Right lobe of liver (tissue), 6 donors: ENCODE results near the gene PASK. TPM values are rescaled to one million over a fixed set of nuclear protein-coding genes. Genes with fewer than 3 reads are reported as not detected.

Experiments
- ATAC-seq, 4 donors: fragments of 200-7000 bp; cut with Tn5 transposase; one replicate each; pipeline ENCODE4 v1.9.1; 2020; ENCODE audit warnings: mild to moderate bottlenecking in 4 of 4, moderate library complexity in 4 of 4
- DNase-seq, 3 donors: peaks; one replicate each; pipeline ENCODE4 v3.0.0-alpha.2; 2020
- H3K27ac ChIP-seq, 3 donors: fragments of 200-600 bp; one replicate each; pipeline ENCODE4 v1.8.0; 2022
- H3K27me3 ChIP-seq, 2 donors: fragments of 200-600 bp; one replicate each; pipeline ENCODE4 v1.8.0; 2022
- H3K36me3 ChIP-seq, 4 donors: fragments of 200-600 bp; sonication (generic) in 1 of 4; one replicate each; pipeline versions ENCODE4 v1.5.1 to v1.8.0; 2017 to 2022; ENCODE audit warnings: control low read depth in 1 of 4
- H3K4me1 ChIP-seq, 4 donors: fragments of 200-600 bp; sonication (generic) in 1 of 4; one replicate each; pipeline versions ENCODE4 v1.5.1 to v1.8.0; 2017 to 2022; ENCODE audit warnings: control low read depth in 1 of 4
- H3K4me3 ChIP-seq, 3 donors: fragments of 200-600 bp; one replicate each; pipeline ENCODE4 v1.8.0; 2022
- H3K9me3 ChIP-seq, 4 donors: fragments of 200-600 bp; sonication (generic) in 1 of 4; one replicate each; pipeline versions ENCODE4 v1.5.1 to v1.8.0; 2017 to 2022; ENCODE audit warnings: control low read depth in 1 of 4
- POLR2A ChIP-seq: fragments of 450-650 bp; IDR thresholded peaks from one replicate; pipeline ENCODE4 v1.6.1; 2017; ENCODE audit warnings: antibody characterized with exemption, mild to moderate bottlenecking
- WGBS: methylation state at CpG from one replicate; pipeline ENCODE4 v1.1.6; 2018; ENCODE audit warnings: low coverage, low lambda C conversion rate; ENCODE audit not compliant: insufficient coverage; ENCODE audit errors: missing lambda C conversion rate; 5-methylcytosine and 5-hydroxymethylcytosine counted together
- intact Hi-C, 2 donors: fragments of 100-400 bp; cut with DNase I; formaldehyde crosslinking; loops; one replicate each; pipeline versions ENCODE4 v1.11.2 to v1.14.1; 2022
- small RNA-seq, 2 experiments: library from RNA; depleted of rRNA; stranded (forward); fragments of <200 nt; gene quantifications; one replicate each; pipeline ENCODE3, GENCODE V24; 2016
- total RNA-seq, 6 experiments: library from RNA; depleted of rRNA in 2 of 6; stranded (reverse); fragments of >200 nt in 2 of 6; fragmentation: NEBNext Ultra II Directional in 3 of 6; extraction: Animal tissue kit (Norgen Biotek cat#: 25700) in 3 of 6; gene quantifications; one replicate each; pipeline versions ENCODE4 v1.1.0 to v1.2.4, GENCODE V29; 2016 to 2023
- TF ChIP-seq, protein P1 (sequence below), 4 donors: fragments of 200-600 bp in 3 of 4; fragments of 450-650 bp in 1 of 4; IDR thresholded peaks; one replicate each; pipeline versions ENCODE4 v1.5.1 to v1.8.0; 2016 to 2022; ENCODE audit warnings: antibody characterized with exemption in 4 of 4, mild to moderate bottlenecking in 2 of 4
- donor health status: DM: no; HTN: yes; CAD: no.
- donor health status: DM: no; HTN: no; CAD: no.
- donor health status: DM: no; HTN: no; CAD: no.
- donor health status: DM: no; HTN: yes; CAD: no.
- donor health status: DM: no; HTN: yes; CAD: no.

Gene PASK
- total RNA-seq, 6 experiments from 2014 or later, result 2.0 to 4.2 (median 3.4) TPM

DNA sequence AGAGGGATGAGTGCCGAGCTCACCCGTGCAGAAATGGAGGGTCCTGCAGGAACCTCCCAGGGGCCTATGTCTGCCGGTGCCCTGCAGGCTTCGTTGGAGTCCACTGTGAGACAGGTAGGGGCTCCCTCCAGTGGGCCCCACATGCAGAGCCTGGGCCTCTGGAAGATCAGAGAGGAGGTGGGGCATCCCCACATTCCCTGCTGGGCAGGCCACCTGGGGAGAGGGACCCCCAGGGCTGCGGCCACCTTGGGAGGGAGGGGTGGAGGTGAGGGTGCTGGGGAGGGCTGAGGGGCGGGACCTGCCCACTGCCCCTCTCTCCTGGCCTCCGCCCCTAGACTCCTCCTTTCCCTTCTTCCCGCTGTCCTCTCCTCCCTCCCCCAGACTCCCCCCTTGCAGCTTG lies 85.7 kb downstream of the PASK start:
- ATAC-seq (peak in 3 of 4 donors; percentile 11 to 20 (median 12)), DNase-seq (no peak)
- no peaks in the 10 kb centered on the region for H3K4me1 ChIP-seq
- intact Hi-C loops, result no loop called here
- no peaks in the 10 kb centered on the region for H3K9me3 ChIP-seq
- H3K36me3 ChIP-seq, result peaks cover 0 to 15% (median 0%) of the 10 kb centered on the region in 4 donors
- no peak overlapping the region for H3K4me3 ChIP-seq
- H3K27me3 ChIP-seq, result no peaks in the 10 kb centered on the region
- no peak overlapping the region for H3K27ac ChIP-seq
- no peak for TF ChIP-seq POLR2A
- TF ChIP-seq, protein P1, sequence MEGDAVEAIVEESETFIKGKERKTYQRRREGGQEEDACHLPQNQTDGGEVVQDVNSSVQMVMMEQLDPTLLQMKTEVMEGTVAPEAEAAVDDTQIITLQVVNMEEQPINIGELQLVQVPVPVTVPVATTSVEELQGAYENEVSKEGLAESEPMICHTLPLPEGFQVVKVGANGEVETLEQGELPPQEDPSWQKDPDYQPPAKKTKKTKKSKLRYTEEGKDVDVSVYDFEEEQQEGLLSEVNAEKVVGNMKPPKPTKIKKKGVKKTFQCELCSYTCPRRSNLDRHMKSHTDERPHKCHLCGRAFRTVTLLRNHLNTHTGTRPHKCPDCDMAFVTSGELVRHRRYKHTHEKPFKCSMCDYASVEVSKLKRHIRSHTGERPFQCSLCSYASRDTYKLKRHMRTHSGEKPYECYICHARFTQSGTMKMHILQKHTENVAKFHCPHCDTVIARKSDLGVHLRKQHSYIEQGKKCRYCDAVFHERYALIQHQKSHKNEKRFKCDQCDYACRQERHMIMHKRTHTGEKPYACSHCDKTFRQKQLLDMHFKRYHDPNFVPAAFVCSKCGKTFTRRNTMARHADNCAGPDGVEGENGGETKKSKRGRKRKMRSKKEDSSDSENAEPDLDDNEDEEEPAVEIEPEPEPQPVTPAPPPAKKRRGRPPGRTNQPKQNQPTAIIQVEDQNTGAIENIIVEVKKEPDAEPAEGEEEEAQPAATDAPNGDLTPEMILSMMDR (IDR thresholded peaks at IDR 0.05), result no peak
- WGBS, result 80% methylated on average over 2 of the region's 8 CpGs

DNA sequence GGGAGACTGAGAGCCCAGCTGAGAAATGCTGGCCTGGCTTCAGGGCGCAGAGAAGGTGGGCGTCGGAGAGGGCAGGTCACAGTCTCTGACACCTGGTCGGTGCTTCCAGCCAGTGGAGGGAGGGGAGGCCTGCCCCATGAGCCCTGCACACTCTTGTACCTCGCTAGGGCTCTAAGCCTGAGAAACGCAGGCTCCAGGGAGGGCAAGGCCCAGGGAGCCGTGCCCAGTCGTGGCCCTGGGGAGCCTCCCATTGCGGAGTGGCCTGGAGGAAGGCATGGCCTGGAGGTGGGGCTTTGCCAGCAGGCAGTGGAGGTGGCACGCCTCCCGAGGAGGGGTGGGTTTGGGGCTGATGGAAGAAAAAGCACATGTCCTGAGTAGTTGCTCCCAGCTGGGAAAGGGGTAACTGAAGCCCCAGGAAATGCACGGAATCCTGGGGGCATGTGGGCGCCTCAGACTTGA lies 86.2 kb downstream of the PASK start:
- ATAC-seq, result no peak
- Histone ChIP-seq H3K9me3 (no peaks in the 10 kb centered on the region), H3K27ac (no peak overlapping the region), H3K27me3 (no peaks in the 10 kb centered on the region), H3K4me1 (no peaks in the 10 kb centered on the region), H3K4me3 (no peak overlapping the region), H3K36me3 (peaks cover 0 to 15% (median 0%) of the 10 kb centered on the region in 4 donors)
- intact Hi-C loops, result no loop called here
- DNase-seq, result peak in 1 of 3 donors; percentile 47
- WGBS, result 32% methylated on average over 3 of the region's 13 CpGs
- TF ChIP-seq POLR2A, result no peak
- TF ChIP-seq, protein P1 (IDR thresholded peaks at IDR 0.05), result no peak

DNA sequence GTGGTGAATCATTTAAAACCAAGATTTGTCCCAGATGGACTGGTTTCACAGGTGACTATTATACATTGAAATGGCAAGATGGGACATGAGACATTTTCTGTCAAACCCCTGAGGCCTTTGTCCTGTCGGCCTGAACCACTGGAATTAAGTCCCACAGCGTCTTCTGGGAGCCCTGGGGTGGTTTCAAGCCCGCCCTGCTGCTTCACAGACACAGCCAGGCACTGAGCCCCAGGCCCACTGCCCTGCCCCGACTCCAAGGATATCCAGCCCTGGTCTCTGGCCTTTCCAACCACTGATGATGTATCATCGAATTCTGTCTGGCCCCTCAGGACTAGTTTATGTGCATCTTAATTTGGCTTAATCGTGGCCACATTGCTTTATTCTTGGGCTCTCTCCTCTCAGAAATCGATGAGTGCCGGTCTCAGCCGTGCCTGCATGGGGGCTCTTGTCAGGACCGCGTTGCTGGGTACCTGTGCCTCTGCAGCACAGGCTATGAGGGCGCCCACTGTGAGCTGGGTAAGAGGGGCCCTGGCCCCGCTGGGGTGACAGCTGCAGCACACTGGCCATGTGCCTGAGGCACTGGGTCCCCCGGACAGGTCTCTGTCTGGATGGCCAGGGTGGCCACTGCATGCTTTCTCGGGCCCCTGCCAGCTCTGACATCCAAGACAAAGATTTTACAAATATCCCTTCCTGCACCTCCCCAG lies 86.7 kb downstream of the PASK start:
- H3K4me3 ChIP-seq, result no peak overlapping the region
- H3K27ac ChIP-seq, result no peak overlapping the region
- WGBS, result 92% methylated on average over 2 of the region's 15 CpGs
- DNase-seq (no peak), ATAC-seq (no peak)
- TF ChIP-seq, protein P1 (IDR thresholded peaks at IDR 0.05), result no peak
- TF ChIP-seq POLR2A, result no peak
- no peaks in the 10 kb centered on the region for H3K4me1 ChIP-seq
- H3K27me3 ChIP-seq, result no peaks in the 10 kb centered on the region
- intact Hi-C loops, result no loop called here
- peaks cover 0 to 9% (median 0%) of the 10 kb centered on the region in 4 donors for H3K36me3 ChIP-seq
- H3K9me3 ChIP-seq, result no peaks in the 10 kb centered on the region

- no peaks in the 10 kb centered on the region for H3K27me3 ChIP-seq
- TF ChIP-seq, protein P1 (IDR thresholded peaks at IDR 0.05), result no peak
- no peak for TF ChIP-seq POLR2A
- H3K4me3 ChIP-seq, result no peak overlapping the region
- intact Hi-C loops, result no loop called here
- no peak for DNase-seq
- 67% methylated on average over 6 of the region's 6 CpGs for WGBS
- H3K36me3 ChIP-seq, result peaks cover 0 to 9% (median 0%) of the 10 kb centered on the region in 4 donors
- no peak overlapping the region for H3K27ac ChIP-seq
- no peaks in the 10 kb centered on the region for H3K9me3 ChIP-seq
- no peaks in the 10 kb centered on the region for H3K4me1 ChIP-seq
- no peak for ATAC-seq
Measured at GRCh38 chr2:241061275-241061674, 88.0 kb downstream of the PASK start.

Small RNAs within 50 kb of the gene (small RNA-seq; reads per million reads assigned to genes)
- 0 reads per million in 2 experiments for gene AC005237.2

Other genes with a start within 250 kb of the PASK start
- gene CROCC2, start 243.1 kb downstream of the PASK start, total RNA-seq, result under 1 TPM in 5 of 6 experiments, not detected in 1; 0.06 to 0.15 (median 0.12) TPM
- 10 to 100 TPM in 4 of 6 experiments, 1 to 10 TPM in 2; 7.4 to 27.8 (median 13.2) TPM for gene SNED1, start 150.9 kb downstream of the PASK start, total RNA-seq
- gene MTERF4, start 47.2 kb downstream of the PASK start, total RNA-seq, result 10 to 100 TPM; 12.1 to 26.3 (median 17.0) TPM
- 10 to 100 TPM; 27.8 to 35.7 (median 29.5) TPM for gene PPP1R7, start 995 bp upstream of the PASK start, total RNA-seq
- gene ANO7, start 39.2 kb upstream of the PASK start, total RNA-seq, result 1 to 10 TPM in 3 of 6 experiments, under 1 TPM in 3; 0.61 to 2.4 (median 0.97) TPM
- 100 to 1,000 TPM; 341 to 557 (median 479) TPM for gene HDLBP, start 166.2 kb upstream of the PASK start, total RNA-seq
- gene SEPTIN2, start 166.5 kb upstream of the PASK start, total RNA-seq, result 10 to 100 TPM; 66.6 to 97.9 (median 86.2) TPM
- 10 to 100 TPM; 13.3 to 41.3 (median 28.7) TPM for gene FARP2, start 206.8 kb upstream of the PASK start, total RNA-seq